NAMALWA (cell line): ENCODE data around the gene GALNT14.

Experiments used
- DNase-seq: peaks from one replicate; pipeline ENCODE4 v3.0.0-alpha.2; 2015; ENCODE audit warnings: low spot score

The GALNT14 gene

GRCh38 chr2:30974092-30974491, 164.1 kb downstream of the GALNT14 start:
- no peak for DNase-seq

GRCh38 chr2:30971231-30972025, 166.8 kb downstream of the GALNT14 start:
- DNase-seq: no peak

- DNase-seq: no peak
Observed at GRCh38 chr2:30968660-30969397, 169.4 kb downstream of the GALNT14 start.

GRCh38 chr2:30966786-30967185, 171.5 kb downstream of the GALNT14 start:
- no peak for DNase-seq

GRCh38 chr2:30965022-30965531, 173.2 kb downstream of the GALNT14 start:
- no peak for DNase-seq

GRCh38 chr2:30964334-30965005, 173.8 kb downstream of the GALNT14 start:
- DNase-seq: no peak

GRCh38 chr2:30963184-30963583, 175.1 kb downstream of the GALNT14 start:
- DNase-seq: no peak

GRCh38 chr2:30960213-30960612, 178.0 kb downstream of the GALNT14 start:
- DNase-seq: no peak

- DNase-seq: no peak
Observed at GRCh38 chr2:30959653-30960052, 178.6 kb downstream of the GALNT14 start.

GRCh38 chr2:30958918-30959265, 179.3 kb downstream of the GALNT14 start:
- DNase-seq: no peak

- DNase-seq: no peak
Observed at GRCh38 chr2:30958193-30958917, 179.9 kb downstream of the GALNT14 start.

GRCh38 chr2:30957591-30957990, 180.6 kb downstream of the GALNT14 start:
- DNase-seq: no peak

GRCh38 chr2:30956995-30957394, 181.2 kb downstream of the GALNT14 start:
- no peak for DNase-seq

- DNase-seq: no peak
Observed at GRCh38 chr2:30955516-30956132, 182.6 kb downstream of the GALNT14 start.

GRCh38 chr2:30950339-30950738, 187.9 kb downstream of the GALNT14 start:
- no peak for DNase-seq

GRCh38 chr2:30949435-30949834, 188.8 kb downstream of the GALNT14 start:
- no peak for DNase-seq

GRCh38 chr2:30948857-30949256, 189.4 kb downstream of the GALNT14 start:
- DNase-seq: no peak

GRCh38 chr2:30948130-30948529, 190.1 kb downstream of the GALNT14 start:
- no peak for DNase-seq

- no peak for DNase-seq
Observed at GRCh38 chr2:30947686-30948085, 190.6 kb downstream of the GALNT14 start.

- DNase-seq: no peak
Observed at GRCh38 chr2:30942419-30942818, 195.8 kb downstream of the GALNT14 start.

GRCh38 chr2:30940839-30941238, 197.4 kb downstream of the GALNT14 start:
- no peak for DNase-seq

- no peak for DNase-seq
Observed at GRCh38 chr2:30939364-30939763, 198.9 kb downstream of the GALNT14 start.
